HG03432 (cell line): ENCODE data around the gene ERGIC1.

Source experiments
- ATAC-seq: cut with Tn5 transposase; IDR thresholded peaks from one replicate; pipeline ENCODE4 v1.9.1; 2021; ENCODE audit warnings: mild to moderate bottlenecking, moderate library complexity; ENCODE audit not compliant: unreplicated experiment

ERGIC1 gene

GRCh38 chr5:172959824-172960799 lies 126.1 kb downstream of the ERGIC1 start:
- no peak for ATAC-seq

- no peak for ATAC-seq
Observed at GRCh38 chr5:172969921-172970320, 135.9 kb downstream of the ERGIC1 start.

GRCh38 chr5:172971482-172971881 lies 137.4 kb downstream of the ERGIC1 start:
- no peak for ATAC-seq

- no peak for ATAC-seq
Observed at GRCh38 chr5:172972552-172972951, 138.5 kb downstream of the ERGIC1 start.

GRCh38 chr5:172973127-172973916 lies 139.3 kb downstream of the ERGIC1 start:
- no peak for ATAC-seq

- no peak for ATAC-seq
Observed at GRCh38 chr5:172973931-172974330, 139.9 kb downstream of the ERGIC1 start.

- no peak for ATAC-seq
Observed at GRCh38 chr5:172975289-172975688, 141.2 kb downstream of the ERGIC1 start.

GRCh38 chr5:172979778-172980177 lies 145.7 kb downstream of the ERGIC1 start:
- ATAC-seq, result no peak

- ATAC-seq, result no peak
Observed at GRCh38 chr5:172981931-172982330, 147.9 kb downstream of the ERGIC1 start.

GRCh38 chr5:172983542-172984243 lies 149.6 kb downstream of the ERGIC1 start, which contains the start of gene ATP6V0E1:
Gene ATP6V0E1 (plus strand): TSS chr5:172983771. CDS start chr5:172983861, 90 bp downstream.
- peak; percentile 94 for ATAC-seq

GRCh38 chr5:172984244-172984953 lies 150.3 kb downstream of the ERGIC1 start:
- ATAC-seq, result peak; percentile 61

- ATAC-seq, result no peak
Observed at GRCh38 chr5:172985596-172985995, 151.5 kb downstream of the ERGIC1 start.

- no peak for ATAC-seq
Observed at GRCh38 chr5:172988276-172988675, 154.2 kb downstream of the ERGIC1 start.

- ATAC-seq, result no peak
Observed at GRCh38 chr5:172990776-172991175, 156.7 kb downstream of the ERGIC1 start.

GRCh38 chr5:172994405-172994804 lies 160.4 kb downstream of the ERGIC1 start:
- no peak for ATAC-seq

- ATAC-seq, result no peak
Observed at GRCh38 chr5:172999372-172999973, 165.4 kb downstream of the ERGIC1 start.

- ATAC-seq, result no peak
Observed at GRCh38 chr5:172999974-173000373, 165.9 kb downstream of the ERGIC1 start.

- ATAC-seq, result peak; percentile 82
Observed at GRCh38 chr5:173001229-173001841, 167.3 kb downstream of the ERGIC1 start.
